Activated CD8-positive, alpha-beta T cell treated with anti-CD3 and anti-CD28 coated beads, Interleukin-2, amount 10 ng/mL, durations not matched to agents 7 days and 5 days (primary cell): ENCODE measurements around the gene NCOR1. TPM values are rescaled to one million over a fixed set of nuclear protein-coding genes. Genes with fewer than 3 reads are reported as not detected.

Experiments used
- ATAC-seq: fragments of 150-1000 bp; cut with Tn5 transposase; one replicate; pipeline ENCODE4 v1.10.0; 2021; ENCODE audit warnings: moderate library complexity
- CTCF ChIA-PET: fragments of 350-600 bp; sonication (Branson Sonifier 250); formaldehyde crosslinking; loops from one replicate; lab custom pipeline; 2021; ENCODE audit warnings: antibody characterized with exemption; lab: Charles Lee
- POLR2A ChIA-PET: fragments of 350-600 bp; sonication (Branson Sonifier 250); formaldehyde crosslinking; loops from one replicate; lab custom pipeline; 2021; ENCODE audit warnings: antibody characterized with exemption; lab: Charles Lee
- DNase-seq: peaks from one replicate; pipeline ENCODE4 v3.0.0-alpha.2; 2020
- H3K27ac Mint-ChIP-seq: one replicate; pipeline ENCODE4 v1.8.0; 2021; ENCODE audit warnings: mild to moderate bottlenecking, mixed read lengths
- H3K27me3 Mint-ChIP-seq: one replicate; pipeline ENCODE4 v1.8.0; 2021; ENCODE audit warnings: low read depth, mixed read lengths
- H3K36me3 Mint-ChIP-seq: one replicate; pipeline ENCODE4 v1.8.0; 2021; ENCODE audit warnings: low read depth, mixed read lengths
- H3K4me1 Mint-ChIP-seq: one replicate; pipeline ENCODE4 v1.8.0; 2021; ENCODE audit warnings: low read depth, mixed read lengths
- H3K4me3 Mint-ChIP-seq: one replicate; pipeline ENCODE4 v1.8.0; 2021; ENCODE audit warnings: mild to moderate bottlenecking, mixed read lengths
- H3K9me3 Mint-ChIP-seq: one replicate; pipeline ENCODE4 v1.8.0; 2022; ENCODE audit warnings: mixed read lengths; ENCODE audit not compliant: insufficient read depth
- total RNA-seq, 2 experiments: library from RNA; stranded (reverse); gene quantifications; one replicate each; pipeline ENCODE4 v1.2.3, GENCODE V29; 2021

NCOR1 gene
- total RNA-seq, 2 experiments from 2014 or later, result 160 to 161 TPM

DNA sequence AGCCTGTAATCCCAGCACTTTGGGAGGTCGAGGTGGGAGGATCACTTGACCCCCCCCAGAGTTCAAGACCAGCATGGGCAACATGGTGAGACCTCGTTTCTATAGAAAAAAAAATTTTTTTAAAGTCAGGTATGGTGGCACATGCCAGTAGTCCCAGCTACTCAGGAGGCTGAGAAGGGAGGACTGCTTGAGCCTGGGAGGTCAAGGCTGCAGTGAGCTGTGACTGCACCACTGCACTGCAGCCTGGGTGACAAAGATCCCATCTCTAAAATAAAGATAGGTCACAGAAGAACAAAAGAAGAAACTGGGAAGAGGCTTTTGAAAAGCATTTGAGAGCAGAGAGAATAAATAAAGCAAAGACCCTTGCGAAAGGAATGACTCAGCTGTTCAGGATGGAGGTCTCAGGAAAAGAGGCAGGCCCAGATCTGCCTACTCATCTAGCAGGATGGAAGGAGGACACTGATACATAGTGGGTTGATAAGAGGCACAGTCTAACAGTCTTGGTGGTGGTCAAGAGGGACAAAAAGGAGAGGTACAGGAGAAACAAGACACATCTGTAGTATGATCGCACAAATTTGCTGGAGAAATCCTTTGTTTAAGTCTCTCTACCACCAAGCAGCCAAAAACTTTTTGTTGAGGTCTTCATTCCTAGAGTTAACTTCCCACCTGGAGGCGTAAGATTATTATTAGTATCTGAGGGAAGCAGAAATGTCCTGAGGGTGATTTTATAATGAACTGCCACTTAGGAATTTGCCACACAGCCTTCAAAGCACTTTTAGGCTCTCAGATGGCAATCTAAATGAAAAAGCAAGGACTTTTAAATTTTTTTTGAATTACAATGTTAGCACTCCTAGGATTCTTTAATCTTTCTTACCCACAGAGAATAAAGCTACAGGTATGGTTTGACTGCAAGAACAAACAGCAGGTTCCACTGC lies 233.4 kb downstream of the NCOR1 start:
- Mint-ChIP-seq H3K27me3 (no peaks in the 10 kb centered on the region), H3K36me3 (peaks cover 42% of the 10 kb centered on the region), H3K27ac (peak overlapping the region; percentile 66), H3K4me1 (peaks cover 21% of the 10 kb centered on the region), H3K9me3 (no peaks in the 10 kb centered on the region), H3K4me3 (no peak overlapping the region)
- ChIA-PET CTCF (interaction anchor here (1.6 kb wide), 1 partner anchor 23 kb away, joined by 5 read pairs; no protein-coding TSS in a partner anchor), POLR2A (no interaction called here)
- ATAC-seq (no peak), DNase-seq (no peak)

GRCh38 chr17:15981208-15981607 lies 234.1 kb downstream of the NCOR1 start:
- Mint-ChIP-seq H3K4me3 (no peak overlapping the region), H3K4me1 (peaks cover 21% of the 10 kb centered on the region), H3K27ac (peak overlapping the region; percentile 44), H3K36me3 (peaks cover 39% of the 10 kb centered on the region), H3K9me3 (no peaks in the 10 kb centered on the region), H3K27me3 (no peaks in the 10 kb centered on the region)
- ChIA-PET CTCF (no interaction called here), POLR2A (no interaction called here)
- ATAC-seq (peak; percentile 78), DNase-seq (no peak)

Other genes with a start within 250 kb of the NCOR1 start
- 10 to 100 TPM; 19.3 to 20.0 TPM for gene ZSWIM7, start 215.8 kb downstream of the NCOR1 start, total RNA-seq
- 10 to 100 TPM; 31.5 to 38.1 TPM for gene TTC19, start 215.7 kb downstream of the NCOR1 start, total RNA-seq
- 10 to 100 TPM; 22.4 to 24.1 TPM for gene PIGL, start 1.7 kb upstream of the NCOR1 start, total RNA-seq
- gene CENPV, start 137.9 kb upstream of the NCOR1 start, total RNA-seq, result 10 to 100 TPM; 28.6 to 36.4 TPM
- gene UBB, start 165.6 kb upstream of the NCOR1 start, total RNA-seq, result 1,000 to 10,000 TPM; 1,415 to 1,441 TPM
- gene TRPV2, start 200.0 kb upstream of the NCOR1 start, total RNA-seq, result 100 to 1,000 TPM; 124 to 134 TPM